K562 (cell line): ENCODE measurements around the gene PDZK1IP1. TPM values are rescaled to one million over a fixed set of nuclear protein-coding genes. Genes with fewer than 3 reads are reported as not detected.

Source experiments
- ARID3B ChIP-seq: fragments of 250-450 bp; sonication (Bioruptor Pico); IDR thresholded peaks from 2 replicates; pipeline ENCODE4 v1.4.0; 2020; ENCODE audit warnings: borderline replicate concordance
- KDM1A ChIP-seq, 2 experiments: fragments of 450-650 bp; IDR thresholded peaks; 2 replicates each; pipeline ENCODE4 v1.6.1; 2016; ENCODE audit warnings: mild to moderate bottlenecking in 2 of 2
- MAFK ChIP-seq: IDR thresholded peaks from 2 replicates; pipeline ENCODE4 v1.6.1; 2011; ENCODE audit warnings: low read length, improper control_type of control experiment
- MIER1 ChIP-seq: fragments of 450-650 bp; IDR thresholded peaks from 2 replicates; pipeline ENCODE4 v1.6.1; 2016; ENCODE audit warnings: antibody characterized with exemption, mild to moderate bottlenecking, low read depth
- MXD1 ChIP-seq: fragments of 250-450 bp; sonication (Bioruptor Pico); IDR thresholded peaks from 2 replicates; pipeline ENCODE4 v1.8.0; 2021; ENCODE audit warnings: borderline replicate concordance, mild to moderate bottlenecking, moderate library complexity; ENCODE audit not compliant: poor library complexity, severe bottlenecking
- NR2F6 ChIP-seq: fragments of 450-650 bp; formaldehyde crosslinking; IDR thresholded peaks from 2 replicates; pipeline ENCODE4 v1.4.0; 2020; ENCODE audit warnings: mild to moderate bottlenecking
- RBBP5 ChIP-seq: fragments of 200-600 bp; sonication (generic); IDR thresholded peaks from 2 replicates; pipeline ENCODE4 v1.6.1; 2012; ENCODE audit warnings: borderline replicate concordance, mild to moderate bottlenecking, low read length, control low read depth, inconsistent platforms; ENCODE audit not compliant: insufficient read depth, poor library complexity, severe bottlenecking
- SMAD4 ChIP-seq: fragments of 250-450 bp; sonication (Bioruptor Pico); conservative IDR thresholded peaks from 2 replicates; pipeline ENCODE4 v1.8.0; 2021; ENCODE audit warnings: inconsistent platforms, mild to moderate bottlenecking, moderate library complexity
- THRB ChIP-seq: fragments of 450-650 bp; formaldehyde crosslinking; conservative IDR thresholded peaks from 2 replicates; pipeline ENCODE4 v1.4.0; 2022; ENCODE audit warnings: mild to moderate bottlenecking, missing genetic modification characterization
- ZBTB8A ChIP-seq: fragments of 450-650 bp; IDR thresholded peaks from 2 replicates; pipeline ENCODE4 v1.6.1; 2018; ENCODE audit warnings: mild to moderate bottlenecking, moderate library complexity; ENCODE audit not compliant: partially characterized antibody
- ZFPM2 ChIP-seq: fragments of 250-450 bp; sonication (Bioruptor Pico); IDR thresholded peaks from 2 replicates; pipeline ENCODE4 v1.5.1; 2022; ENCODE audit warnings: mild to moderate bottlenecking
- ZNF134 ChIP-seq: fragments of 250-450 bp; sonication (Bioruptor Pico); conservative IDR thresholded peaks from 2 replicates; pipeline ENCODE4 v1.4.0; 2020
- ZNF253 ChIP-seq: fragments of 250-450 bp; sonication (Bioruptor Pico); conservative IDR thresholded peaks from 2 replicates; pipeline ENCODE4 v1.6.1; 2021; ENCODE audit warnings: mild to moderate bottlenecking
- ZNF699 ChIP-seq: fragments of 250-450 bp; sonication (Bioruptor Pico); IDR thresholded peaks from 2 replicates; pipeline ENCODE4 v1.8.0; 2021; ENCODE audit warnings: mild to moderate bottlenecking, moderate library complexity; ENCODE audit not compliant: insufficient replicate concordance
- polyA plus RNA-seq, 8 experiments: library from polyadenylated mRNA; depleted of rRNA in 4 of 8; stranded (reverse) in 5 of 8; unstranded in 3 of 8; fragments of >200 nt; fragmentation: Nextera tagmentation in 2 of 8; fragmentation: Illumina TruSeq in 1 of 8; extraction: Ambion mirVana in 2 of 8; extraction: Trizol in 1 of 8; gene quantifications; 2 replicates each; pipeline versions ENCODE4 v1.2.1 to v1.2.3, GENCODE V29; 2011 to 2014; ENCODE audit warnings: inconsistent platforms in 1 of 8, missing spikeins in 1 of 8
- total RNA-seq, 7 experiments: library from RNA; depleted of rRNA in 6 of 7; stranded (reverse); fragments of >200 nt in 6 of 7; fragmentation: Illumina TruSeq in 2 of 7; extraction: Trizol in 2 of 7; gene quantifications; 2 replicates each; pipeline versions ENCODE4 v1.2.1 to v1.2.3, GENCODE V29; 2011 to 2021; ENCODE audit warnings: low replicate concordance in 1 of 7
- TF ChIP-seq, protein P1 (sequence below): fragments of 450-650 bp; IDR thresholded peaks from 2 replicates; pipeline ENCODE4 v1.6.1; 2018; ENCODE audit warnings: mild to moderate bottlenecking, low read depth; ENCODE audit not compliant: partially characterized antibody

Gene PDZK1IP1
- total and polyA plus RNA-seq, 9 of the 15 experiments (the other 6 are each of a cell fraction or from before 2014, with no cell fraction given) = 0.17 to 0.68 (median 0.53) TPM; not detected in 2

DNA sequence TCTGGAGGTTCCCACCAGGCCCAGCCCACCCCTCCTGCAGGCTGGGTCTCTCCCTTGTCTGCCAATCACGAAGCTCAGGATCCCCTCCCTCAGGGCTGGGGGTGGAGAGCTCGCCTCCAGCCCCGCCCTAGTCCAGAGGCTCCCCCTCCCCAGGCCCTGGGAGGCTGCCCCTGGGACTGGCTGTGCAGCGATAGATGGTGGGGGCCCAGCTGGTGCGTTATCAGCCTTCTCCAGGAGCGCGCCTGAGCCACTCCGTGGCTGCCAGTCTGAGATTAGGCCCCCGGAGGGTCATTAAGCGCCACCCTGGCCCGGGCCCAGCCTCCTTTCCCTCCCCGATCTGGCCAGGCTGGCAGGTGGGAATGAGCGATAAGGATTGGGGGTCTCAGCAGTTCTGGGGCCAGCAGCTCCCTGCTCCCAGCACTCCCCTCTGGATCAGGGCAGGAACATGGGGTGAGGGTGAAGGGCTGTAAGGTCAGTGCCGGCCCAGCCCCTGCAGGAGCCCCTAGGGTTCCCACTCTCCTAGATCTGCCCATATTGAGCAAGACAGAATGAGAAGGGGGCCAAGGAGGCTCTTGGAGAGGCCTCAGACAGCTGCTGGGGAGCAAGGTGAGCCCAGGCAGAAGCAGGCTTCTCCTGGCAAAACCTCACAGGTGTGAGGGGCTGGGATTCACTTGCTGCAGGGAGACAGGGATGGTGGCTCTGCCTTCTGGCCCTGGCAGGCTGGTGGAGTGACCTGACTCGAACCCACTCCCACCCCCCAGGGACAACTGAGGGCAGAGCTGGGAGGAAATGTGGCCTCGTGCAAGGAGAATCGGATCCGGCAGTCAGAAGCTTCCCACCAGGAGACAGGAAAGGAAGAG is 8.5 kb downstream of the PDZK1IP1 start (continued):
- TF ChIP-seq MXD1 (CRISPR knock-in tag) = no peak
- TF ChIP-seq SMAD4 (CRISPR knock-in tag) = peak; percentile 100
- TF ChIP-seq, protein P1, sequence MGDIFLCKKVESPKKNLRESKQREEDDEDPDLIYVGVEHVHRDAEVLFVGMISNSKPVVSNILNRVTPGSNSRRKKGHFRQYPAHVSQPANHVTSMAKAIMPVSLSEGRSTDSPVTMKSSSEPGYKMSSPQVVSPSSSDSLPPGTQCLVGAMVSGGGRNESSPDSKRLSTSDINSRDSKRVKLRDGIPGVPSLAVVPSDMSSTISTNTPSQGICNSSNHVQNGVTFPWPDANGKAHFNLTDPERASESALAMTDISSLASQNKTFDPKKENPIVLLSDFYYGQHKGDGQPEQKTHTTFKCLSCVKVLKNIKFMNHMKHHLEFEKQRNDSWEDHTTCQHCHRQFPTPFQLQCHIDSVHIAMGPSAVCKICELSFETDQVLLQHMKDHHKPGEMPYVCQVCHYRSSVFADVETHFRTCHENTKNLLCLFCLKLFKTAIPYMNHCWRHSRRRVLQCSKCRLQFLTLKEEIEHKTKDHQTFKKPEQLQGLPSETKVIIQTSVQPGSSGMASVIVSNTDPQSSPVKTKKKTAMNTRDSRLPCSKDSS = no peak
- TF ChIP-seq ZNF134 = peak; percentile 82
- peak; percentile 83 for TF ChIP-seq MAFK
- 0 out of 2 replicates have a peak, but pooled peaks have one; percentile 82 for TF ChIP-seq ZFPM2 (CRISPR knock-in tag)
- peak; percentile 20 for TF ChIP-seq ZNF699 (CRISPR knock-in tag)
- TF ChIP-seq KDM1A (IDR thresholded peaks at IDR 0.05) = peak; percentile 98 to 99
- peak; percentile 53; the same call in 1 of the 2 replicates for TF ChIP-seq ARID3B
- TF ChIP-seq RBBP5 = peak; percentile 75
- TF ChIP-seq ZBTB8A = no peak
- 0 out of 2 replicates have a peak, but pooled peaks have one; percentile 65 for TF ChIP-seq ZNF253 (CRISPR knock-in tag)
- TF ChIP-seq NR2F6 (CRISPR knock-in tag) = peak; percentile 57; the same call in 1 of the 2 replicates
- TF ChIP-seq THRB (CRISPR knock-in tag) = peak; percentile 98
- no peak; the same call in none of the 2 replicates for TF ChIP-seq MIER1
